GM12878 (cell line): ENCODE data around the gene MGMT. TPM values are rescaled to one million over a fixed set of nuclear protein-coding genes. Genes with fewer than 3 reads are reported as not detected.

Experiments used
- ATAC-seq: fragments of 200-7000 bp; cut with Tn5 transposase; 3 replicates; pipeline ENCODE4 v1.9.1; 2020; ENCODE audit warnings: mild to moderate bottlenecking, moderate library complexity
- BruUV-seq: library from RNA; stranded (reverse); fragments of 400-500 nt; replicated peaks from 2 replicates; lab custom pipeline; 2021; lab: Mats Ljungman, UMichigan
- CTCF ChIA-PET: fragments of 300-600 bp; sonication (Branson Sonifier 250); formaldehyde crosslinking; extraction: SDS; loops from one replicate; lab custom pipeline; 2021; ENCODE audit warnings: inconsistent platforms; lab: Yijun Ruan, JAX
- POLR2A ChIA-PET: fragments of 350-600 bp; formaldehyde crosslinking; extraction: SDS; loops from one replicate; lab custom pipeline; 2021; ENCODE audit warnings: inconsistent platforms; lab: Charles Lee
- RAD21 ChIA-PET: fragments of 300-600 bp; sonication (Branson Sonifier 250); formaldehyde crosslinking; loops from one replicate; lab custom pipeline; 2023; ENCODE audit warnings: antibody characterized with exemption; ENCODE audit not compliant: unreplicated experiment; lab: Charles Lee
- SMC1A ChIA-PET: fragments of 300-600 bp; sonication (Branson Sonifier 250); formaldehyde crosslinking; loops from one replicate; lab custom pipeline; 2023; ENCODE audit not compliant: unreplicated experiment, uncharacterized antibody; lab: Charles Lee
- DNase-seq: peaks from one replicate; pipeline ENCODE4 v3.0.0-alpha.2; 2011; ENCODE audit warnings: low read depth, low spot score
- FAIRE-seq: peaks from 3 replicates; lab custom pipeline; 2011; peaks lifted over from hg19 to GRCh38; lab: Jason Lieb, UNC
- H2AFZ ChIP-seq: 2 replicates; pipeline ENCODE4 v1.6.0; 2011; ENCODE audit warnings: low read depth, low read length, control low read depth; ENCODE audit not compliant: control insufficient read depth
- H3K27ac ChIP-seq: 2 replicates; pipeline ENCODE4 v1.5.1; 2011; ENCODE audit warnings: control low read depth; ENCODE audit not compliant: control insufficient read depth, insufficient read depth
- H3K27me3 ChIP-seq, 2 experiments: replicated peaks in 1 of 2; 2 replicates each; pipeline versions ENCODE4 v1.6.0 to v1.6.1; 2011; ENCODE audit warnings: low read length in 1 of 2; ENCODE audit not compliant: control insufficient read depth in 2 of 2, insufficient read depth in 2 of 2
- H3K36me3 ChIP-seq, 2 experiments: 2 replicates each; pipeline ENCODE4 v1.5.1; 2011; ENCODE audit warnings: low read length in 1 of 2; ENCODE audit not compliant: control insufficient read depth in 2 of 2, insufficient read depth in 2 of 2
- H3K4me1 ChIP-seq: 2 replicates; pipeline ENCODE4 v1.6.1; 2011; ENCODE audit warnings: mild to moderate bottlenecking, low read length, moderate library complexity, mixed read lengths; ENCODE audit not compliant: control insufficient read depth, insufficient read depth
- H3K4me2 ChIP-seq: 2 replicates; pipeline ENCODE4 v1.6.0; 2011; ENCODE audit warnings: control low read depth; ENCODE audit not compliant: control insufficient read depth, insufficient read depth
- H3K4me3 ChIP-seq: fragments of 200-600 bp; sonication (generic); 2 replicates; pipeline ENCODE4 v1.5.1; 2016
- H3K79me2 ChIP-seq: 2 replicates; pipeline ENCODE4 v1.6.0; 2011; ENCODE audit warnings: low read length; ENCODE audit not compliant: control insufficient read depth, insufficient read depth
- H3K9ac ChIP-seq: 2 replicates; pipeline ENCODE4 v1.8.0; 2011; ENCODE audit warnings: low read length, control low read depth, mixed read lengths; ENCODE audit not compliant: control insufficient read depth, insufficient read depth
- H3K9me3 ChIP-seq: replicated peaks from 3 replicates; pipeline ENCODE4 v1.5.1; 2011; ENCODE audit warnings: mild to moderate bottlenecking, low read length; ENCODE audit not compliant: control insufficient read depth, insufficient read depth
- H4K20me1 ChIP-seq: 2 replicates; pipeline ENCODE4 v1.6.0; 2011; ENCODE audit not compliant: control insufficient read depth, insufficient read depth
- BACH1 ChIP-seq: fragments of 450-650 bp; IDR thresholded peaks from 2 replicates; pipeline ENCODE4 v1.6.1; 2017; ENCODE audit warnings: mild to moderate bottlenecking, borderline replicate concordance
- HCFC1 ChIP-seq: fragments of 150-350 bp; IDR thresholded peaks from 2 replicates; pipeline ENCODE4 v1.6.1; 2014; ENCODE audit warnings: low read length
- ZNF384 ChIP-seq: IDR thresholded peaks from 2 replicates; pipeline ENCODE4 v1.6.1; 2012; ENCODE audit warnings: low read depth, mild to moderate bottlenecking, low read length, improper control_type of control experiment, borderline replicate concordance
- ZZZ3 ChIP-seq: IDR thresholded peaks from 2 replicates; pipeline ENCODE4 v1.6.1; 2011; ENCODE audit warnings: low read depth; ENCODE audit not compliant: control insufficient read depth, insufficient read length
- WGBS: methylation state at CpG from one replicate; pipeline ENCODE4 v1.1.6; 2016; ENCODE audit warnings: low lambda C conversion rate; ENCODE audit not compliant: insufficient replicate concordance, insufficient coverage; ENCODE audit errors: missing lambda C conversion rate; 5-methylcytosine and 5-hydroxymethylcytosine counted together
- in situ Hi-C: fragments of 300-500 bp; cut with MboI; formaldehyde crosslinking; loops from 9 replicates; pipeline ENCODE4 v1.14.3; 2018; ENCODE audit warnings: mixed read lengths
- intact Hi-C: fragments of 100-400 bp; cut with micrococcal nuclease; formaldehyde crosslinking; loops from one replicate; pipeline ENCODE4 v1.14.2; 2022; ENCODE audit not compliant: unreplicated experiment
- polyA plus RNA-seq, 11 experiments: library from polyadenylated mRNA; depleted of rRNA in 4 of 11; unstranded in 6 of 11; stranded (reverse) in 5 of 11; fragments of >200 nt; fragmentation: Nextera tagmentation in 4 of 11; fragmentation: Illumina TruSeq in 1 of 11; extraction: Ambion mirVana in 4 of 11; extraction: Trizol in 1 of 11; gene quantifications; 1 replicate in 1 of 11; 2 replicates in 10 of 11; pipeline versions ENCODE4 v1.2.1 to v1.2.3, GENCODE V29; 2011 to 2016; ENCODE audit warnings: inconsistent platforms in 2 of 11, missing spikeins in 2 of 11, low read depth in 1 of 11
- total RNA-seq, 4 experiments: library from RNA; depleted of rRNA in 3 of 4; stranded (reverse); fragments of >200 nt in 3 of 4; fragmentation: Illumina TruSeq in 1 of 4; extraction: Trizol in 1 of 4; gene quantifications; 2 replicates each; pipeline versions ENCODE4 v1.2.1 to v1.2.3, GENCODE V29; 2013 to 2021
- TF ChIP-seq, protein P1 (sequence below): IDR thresholded peaks from 2 replicates; pipeline ENCODE4 v1.6.1; 2011; ENCODE audit warnings: borderline replicate concordance, low read depth, mild to moderate bottlenecking, moderate library complexity, low read length; ENCODE audit not compliant: insufficient read depth, poor library complexity, severe bottlenecking
- TF ChIP-seq, protein P2 (sequence below): fragments of 150-350 bp; IDR thresholded peaks from 2 replicates; pipeline ENCODE4 v1.6.1; 2016; ENCODE audit warnings: low read depth, low read length
- TF ChIP-seq, protein P3 (sequence below): fragments of 450-650 bp; IDR thresholded peaks from 2 replicates; pipeline ENCODE4 v1.6.1; 2017; ENCODE audit warnings: mild to moderate bottlenecking, low read depth, inconsistent platforms; ENCODE audit not compliant: poor library complexity, severe bottlenecking

The MGMT gene
- total and polyA plus RNA-seq, 10 of the 15 experiments (the other 5 are each of a cell fraction or from before 2014, with no cell fraction given), result 0.16 to 24.2 (median 13.3) TPM

DNA sequence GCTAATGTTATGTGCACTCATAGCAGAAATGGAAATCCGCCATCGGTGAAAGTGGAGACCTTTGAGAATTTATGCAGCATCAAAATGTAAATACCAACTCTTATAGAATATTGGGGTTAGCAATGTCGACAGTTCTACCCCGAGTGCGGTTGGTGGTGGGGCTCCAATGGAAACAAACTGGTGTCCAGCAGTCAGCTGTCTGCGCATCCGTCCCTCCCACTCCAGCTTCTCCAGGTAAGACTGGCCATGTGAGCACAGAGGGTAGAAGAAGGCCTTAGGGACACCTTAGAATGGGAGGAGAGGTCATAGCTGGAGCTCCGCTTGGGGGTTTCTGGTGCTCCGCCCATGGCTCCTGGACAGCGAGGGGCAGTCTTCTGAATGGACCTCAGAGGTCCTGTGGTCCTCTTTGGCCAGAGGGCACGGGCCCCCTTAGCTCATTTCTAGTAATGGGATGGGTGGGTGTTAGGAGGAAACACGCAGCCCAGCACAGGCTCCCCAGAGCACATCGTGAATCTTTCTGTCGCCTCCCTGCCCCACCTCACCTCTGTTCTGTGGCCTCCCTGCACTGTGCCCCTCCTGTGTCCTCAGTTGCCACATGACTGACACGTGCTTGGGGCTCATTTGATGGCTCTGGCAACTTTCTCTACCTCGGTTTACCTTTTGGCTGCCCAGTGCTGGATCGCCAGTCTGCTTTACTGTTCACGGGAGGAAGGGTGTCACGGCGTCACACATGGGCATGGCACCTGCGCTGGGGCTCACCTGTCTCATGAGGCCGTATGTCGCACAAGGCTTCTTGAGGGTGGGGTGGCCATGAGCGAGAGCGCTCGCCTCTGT is 50.0 kb downstream of the MGMT start:
- Histone ChIP-seq H3K9ac (no peak overlapping the region), H3K9me3 (no peaks in the 10 kb centered on the region; the same call in 2 of the 3 replicates), H3K79me2 (no peaks in the 10 kb centered on the region), H4K20me1 (no peaks in the 10 kb centered on the region), H3K27ac (no peak overlapping the region), H3K36me3 (no peaks in the 10 kb centered on the region), H3K4me1 (no peaks in the 10 kb centered on the region), H3K27me3 (no peaks in the 10 kb centered on the region), H2AFZ (no peak overlapping the region), H3K4me2 (no peak overlapping the region), H3K4me3 (no peak overlapping the region)
- no TSS peak for BruUV-seq
- POLR2A ChIA-PET, result no interaction called here
- FAIRE-seq (no peak), DNase-seq (no peak), ATAC-seq (no peak)
- TF ChIP-seq HCFC1 (no peak), ZZZ3 (no peak), ZNF384 (no peak), BACH1 (no peak)
- TF ChIP-seq, protein P1, sequence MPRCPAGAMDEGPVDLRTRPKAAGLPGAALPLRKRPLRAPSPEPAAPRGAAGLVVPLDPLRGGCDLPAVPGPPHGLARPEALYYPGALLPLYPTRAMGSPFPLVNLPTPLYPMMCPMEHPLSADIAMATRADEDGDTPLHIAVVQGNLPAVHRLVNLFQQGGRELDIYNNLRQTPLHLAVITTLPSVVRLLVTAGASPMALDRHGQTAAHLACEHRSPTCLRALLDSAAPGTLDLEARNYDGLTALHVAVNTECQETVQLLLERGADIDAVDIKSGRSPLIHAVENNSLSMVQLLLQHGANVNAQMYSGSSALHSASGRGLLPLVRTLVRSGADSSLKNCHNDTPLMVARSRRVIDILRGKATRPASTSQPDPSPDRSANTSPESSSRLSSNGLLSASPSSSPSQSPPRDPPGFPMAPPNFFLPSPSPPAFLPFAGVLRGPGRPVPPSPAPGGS, result peak; percentile 53
- TF ChIP-seq, protein P2, sequence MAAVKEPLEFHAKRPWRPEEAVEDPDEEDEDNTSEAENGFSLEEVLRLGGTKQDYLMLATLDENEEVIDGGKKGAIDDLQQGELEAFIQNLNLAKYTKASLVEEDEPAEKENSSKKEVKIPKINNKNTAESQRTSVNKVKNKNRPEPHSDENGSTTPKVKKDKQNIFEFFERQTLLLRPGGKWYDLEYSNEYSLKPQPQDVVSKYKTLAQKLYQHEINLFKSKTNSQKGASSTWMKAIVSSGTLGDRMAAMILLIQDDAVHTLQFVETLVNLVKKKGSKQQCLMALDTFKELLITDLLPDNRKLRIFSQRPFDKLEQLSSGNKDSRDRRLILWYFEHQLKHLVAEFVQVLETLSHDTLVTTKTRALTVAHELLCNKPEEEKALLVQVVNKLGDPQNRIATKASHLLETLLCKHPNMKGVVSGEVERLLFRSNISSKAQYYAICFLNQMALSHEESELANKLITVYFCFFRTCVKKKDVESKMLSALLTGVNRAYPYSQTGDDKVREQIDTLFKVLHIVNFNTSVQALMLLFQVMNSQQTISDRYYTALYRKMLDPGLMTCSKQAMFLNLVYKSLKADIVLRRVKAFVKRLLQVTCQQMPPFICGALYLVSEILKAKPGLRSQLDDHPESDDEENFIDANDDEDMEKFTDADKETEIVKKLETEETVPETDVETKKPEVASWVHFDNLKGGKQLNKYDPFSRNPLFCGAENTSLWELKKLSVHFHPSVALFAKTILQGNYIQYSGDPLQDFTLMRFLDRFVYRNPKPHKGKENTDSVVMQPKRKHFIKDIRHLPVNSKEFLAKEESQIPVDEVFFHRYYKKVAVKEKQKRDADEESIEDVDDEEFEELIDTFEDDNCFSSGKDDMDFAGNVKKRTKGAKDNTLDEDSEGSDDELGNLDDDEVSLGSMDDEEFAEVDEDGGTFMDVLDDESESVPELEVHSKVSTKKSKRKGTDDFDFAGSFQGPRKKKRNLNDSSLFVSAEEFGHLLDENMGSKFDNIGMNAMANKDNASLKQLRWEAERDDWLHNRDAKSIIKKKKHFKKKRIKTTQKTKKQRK, result no peak
- TF ChIP-seq, protein P3, sequence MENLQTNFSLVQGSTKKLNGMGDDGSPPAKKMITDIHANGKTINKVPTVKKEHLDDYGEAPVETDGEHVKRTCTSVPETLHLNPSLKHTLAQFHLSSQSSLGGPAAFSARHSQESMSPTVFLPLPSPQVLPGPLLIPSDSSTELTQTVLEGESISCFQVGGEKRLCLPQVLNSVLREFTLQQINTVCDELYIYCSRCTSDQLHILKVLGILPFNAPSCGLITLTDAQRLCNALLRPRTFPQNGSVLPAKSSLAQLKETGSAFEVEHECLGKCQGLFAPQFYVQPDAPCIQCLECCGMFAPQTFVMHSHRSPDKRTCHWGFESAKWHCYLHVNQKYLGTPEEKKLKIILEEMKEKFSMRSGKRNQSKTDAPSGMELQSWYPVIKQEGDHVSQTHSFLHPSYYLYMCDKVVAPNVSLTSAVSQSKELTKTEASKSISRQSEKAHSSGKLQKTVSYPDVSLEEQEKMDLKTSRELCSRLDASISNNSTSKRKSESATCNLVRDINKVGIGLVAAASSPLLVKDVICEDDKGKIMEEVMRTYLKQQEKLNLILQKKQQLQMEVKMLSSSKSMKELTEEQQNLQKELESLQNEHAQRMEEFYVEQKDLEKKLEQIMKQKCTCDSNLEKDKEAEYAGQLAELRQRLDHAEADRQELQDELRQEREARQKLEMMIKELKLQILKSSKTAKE, result no peak
- in situ Hi-C loops, result no loop called here
- 87% methylated on average over 26 of the region's 26 CpGs for WGBS
- CTCF ChIA-PET, result no interaction called here
- RAD21 ChIA-PET, result no interaction called here
- intact Hi-C loops, result no loop called here
- SMC1A ChIA-PET, result no interaction called here
